GM21515 (cell line): ENCODE results near the gene IARS2.
"Not testable (repeated sequence)": the region's sequence is repeated elsewhere in the genome, so short reads cannot be mapped to it uniquely, and the experiment has no call there.

ENCODE experiments used
- ATAC-seq: cut with Tn5 transposase; IDR thresholded peaks from one replicate; pipeline ENCODE4 v1.9.1; 2021; ENCODE audit not compliant: unreplicated experiment

Gene IARS2

GRCh38 chr1:220094016-220094911, at the start of gene IARS2:
Gene IARS2 (plus strand): TSS chr1:220094132. CDS start chr1:220094217, 85 bp downstream.
- ATAC-seq: peak; percentile 60

GRCh38 chr1:220044678-220045355, 49.1 kb upstream of the IARS2 start:
- no peak for ATAC-seq

GRCh38 chr1:220045356-220046051, 48.4 kb upstream of the IARS2 start:
- peak; percentile 26 for ATAC-seq

GRCh38 chr1:220046052-220046930, 47.6 kb upstream of the IARS2 start, which contains the start of gene EPRS1:
Gene EPRS1 (minus strand): TSS chr1:220046505. CDS start chr1:220046388, 117 bp downstream.
- peak; percentile 99 for ATAC-seq

- ATAC-seq: no peak
These were observed 37.6 kb upstream of the IARS2 start for GRCh38 chr1:220056374-220056773.

- ATAC-seq: no peak
These were observed 33.1 kb upstream of the IARS2 start for GRCh38 chr1:220060876-220061275.

GRCh38 chr1:220062629-220063028, 31.3 kb upstream of the IARS2 start:
- ATAC-seq: no peak

GRCh38 chr1:220067269-220068204, 26.4 kb upstream of the IARS2 start:
- no peak for ATAC-seq

GRCh38 chr1:220076861-220077762, 16.8 kb upstream of the IARS2 start:
- ATAC-seq: no peak

- ATAC-seq: no peak
These were observed 16.0 kb upstream of the IARS2 start for GRCh38 chr1:220077887-220078286.

- ATAC-seq: no peak
These were observed 9.5 kb upstream of the IARS2 start for GRCh38 chr1:220084460-220084859.

- ATAC-seq: peak; percentile 41
These were observed 7.7 kb upstream of the IARS2 start for GRCh38 chr1:220086261-220086686.

GRCh38 chr1:220089650-220090556, 4.0 kb upstream of the IARS2 start, which contains the start of gene BPNT1:
Gene BPNT1 (minus strand): TSS chr1:220089788. CDS start chr1:220079846, 9,942 bp downstream.
- ATAC-seq: peak; percentile 57

GRCh38 chr1:220092694-220093093, 1.2 kb upstream of the IARS2 start:
- no peak for ATAC-seq

GRCh38 chr1:220093361-220094015, 444 bp upstream of the IARS2 start:
- ATAC-seq: no peak

- no peak for ATAC-seq
These were observed 5.9 kb downstream of the IARS2 start for GRCh38 chr1:220099826-220100225.

GRCh38 chr1:220110473-220110872, 16.5 kb downstream of the IARS2 start:
- ATAC-seq: not testable (repeated sequence)
